Activated CD4-positive, alpha-beta memory T cell treated with anti-CD3 and anti-CD28 coated beads, Interleukin-2, amount 10 ng/mL, durations not matched to agents 7 days and 5 days (primary cell): Measurements from ENCODE around the gene CCDC61. TPM values are rescaled to one million over a fixed set of nuclear protein-coding genes. Genes with fewer than 3 reads are reported as not detected.

Experiments
- CTCF ChIA-PET: fragments of 350-600 bp; sonication (Branson Sonifier 250); formaldehyde crosslinking; loops from one replicate; lab custom pipeline; 2021; ENCODE audit warnings: antibody characterized with exemption, inconsistent platforms; lab: Charles Lee
- POLR2A ChIA-PET: fragments of 350-600 bp; sonication (Branson Sonifier 250); formaldehyde crosslinking; loops from one replicate; lab custom pipeline; 2021; ENCODE audit warnings: antibody characterized with exemption; lab: Charles Lee
- DNase-seq: peaks from one replicate; pipeline ENCODE4 v3.0.0-alpha.2; 2020
- H3K27ac Mint-ChIP-seq: one replicate; pipeline ENCODE4 v1.8.0; 2021; ENCODE audit warnings: mild to moderate bottlenecking, mixed read lengths
- H3K27me3 Mint-ChIP-seq: one replicate; pipeline ENCODE4 v1.8.0; 2021; ENCODE audit warnings: mixed read lengths
- H3K36me3 Mint-ChIP-seq: one replicate; pipeline ENCODE4 v1.8.0; 2021; ENCODE audit warnings: low read depth, mixed read lengths
- H3K4me1 Mint-ChIP-seq: one replicate; pipeline ENCODE4 v1.8.0; 2021; ENCODE audit warnings: mixed read lengths
- H3K4me3 Mint-ChIP-seq: one replicate; pipeline ENCODE4 v1.8.0; 2021; ENCODE audit warnings: mild to moderate bottlenecking, mixed read lengths
- H3K9me3 Mint-ChIP-seq: one replicate; pipeline ENCODE4 v1.8.0; 2021; ENCODE audit warnings: mixed read lengths
- total RNA-seq, 2 experiments: library from RNA; stranded (reverse); gene quantifications; one replicate each; pipeline ENCODE4 v1.2.3, GENCODE V29; 2021

CCDC61 gene
- total RNA-seq, 2 experiments from 2014 or later: 24.3 to 24.7 TPM

DNA sequence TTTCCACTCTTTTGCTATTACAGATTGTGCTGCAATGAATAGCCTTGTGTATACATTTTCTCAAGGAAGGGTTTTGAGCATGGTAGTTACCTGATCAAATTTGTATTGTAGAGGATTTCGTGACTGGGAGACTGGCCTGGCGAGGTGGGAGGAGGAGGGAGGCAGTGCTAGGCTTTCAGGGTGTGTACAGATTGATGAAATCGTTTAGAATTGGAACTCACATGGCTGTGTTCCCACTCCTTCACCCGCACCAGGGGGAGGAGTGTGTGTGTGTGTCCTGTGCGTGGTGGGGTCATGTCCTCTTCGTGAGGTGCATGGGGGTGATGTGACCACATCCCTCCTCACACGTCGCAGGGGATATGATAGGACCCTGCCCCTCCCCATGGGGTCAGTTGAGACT, 19.3 kb downstream of the CCDC61 start:
- Mint-ChIP-seq H3K9me3 (no peaks in the 10 kb centered on the region), H3K4me3 (peak overlapping the region; percentile 24), H3K27ac (no peak overlapping the region), H3K36me3 (no peaks in the 10 kb centered on the region), H3K27me3 (peaks cover 13% of the 10 kb centered on the region), H3K4me1 (peaks cover 19% of the 10 kb centered on the region)
- ChIA-PET POLR2A (interaction anchor here (0.6 kb wide), 1 partner anchor 123 kb away, joined by 4 read pairs; no protein-coding TSS in a partner anchor), CTCF (no interaction called here)
- DNase-seq: no peak

DNA sequence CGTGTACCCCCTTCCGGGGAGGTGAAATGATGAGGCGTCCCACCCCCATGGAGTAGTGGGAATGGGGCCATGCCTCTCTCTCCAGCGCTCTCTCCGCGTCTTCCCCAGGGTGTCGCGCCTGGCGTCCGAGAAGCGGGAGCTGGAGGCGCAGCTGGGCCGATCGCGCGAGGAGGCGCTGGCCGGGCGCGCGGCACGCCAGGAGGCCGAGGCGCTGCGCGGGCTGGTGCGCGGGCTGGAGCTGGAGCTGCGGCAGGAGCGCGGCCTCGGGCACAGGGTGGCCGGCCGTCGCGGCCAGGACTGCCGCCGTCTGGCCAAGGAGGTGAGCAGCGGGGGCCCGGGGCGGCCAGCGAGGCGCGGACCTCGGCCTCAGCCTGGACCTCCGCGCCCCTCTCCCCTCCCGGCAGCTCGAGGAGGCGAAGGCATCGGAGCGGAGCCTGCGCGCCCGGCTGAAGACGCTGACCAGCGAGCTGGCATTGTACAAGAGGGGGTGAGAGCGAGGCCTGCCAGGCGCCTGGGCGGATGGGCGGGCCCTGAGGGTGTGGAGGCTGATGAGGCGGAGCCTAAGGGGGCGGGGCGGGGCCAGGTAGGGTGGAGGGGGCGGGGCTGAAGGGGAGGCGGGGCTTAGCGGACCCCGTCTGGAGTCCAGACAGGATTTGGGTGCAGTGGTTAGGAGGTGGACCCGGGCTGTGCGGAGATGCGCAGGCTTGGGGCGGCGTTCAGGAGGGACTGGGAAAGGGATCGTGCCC, 19.8 kb downstream of the CCDC61 start:
- POLR2A ChIA-PET: interaction anchor here (0.6 kb wide), 1 partner anchor 124 kb away, joined by 4 read pairs; no protein-coding TSS in a partner anchor
- CTCF ChIA-PET: interaction anchor here (1.0 kb wide), 1 partner anchor 129 kb away, joined by 4 read pairs; the partner anchor contains the start of gene IRF2BP1

GRCh38 chr19:46015687-46016425, 20.6 kb downstream of the CCDC61 start:
- no peaks in the 10 kb centered on the region for H3K36me3 Mint-ChIP-seq
- H3K9me3 Mint-ChIP-seq: no peaks in the 10 kb centered on the region
- peaks cover 13% of the 10 kb centered on the region for H3K27me3 Mint-ChIP-seq
- peak overlapping the region; percentile 37 for H3K27ac Mint-ChIP-seq
- peaks cover 18% of the 10 kb centered on the region for H3K4me1 Mint-ChIP-seq
- peak overlapping the region; percentile 77 for H3K4me3 Mint-ChIP-seq
- peak; percentile 59 for DNase-seq
- ChIA-PET POLR2A (interaction anchor here (1.5 kb wide), 1 partner anchor 12 kb away, joined by 4 read pairs; no protein-coding TSS in a partner anchor), CTCF (interaction anchor here (1.0 kb wide), 1 partner anchor 130 kb away, joined by 4 read pairs; the partner anchor contains the start of gene IRF2BP1)

More for the DNA sequence above, 19.8 kb downstream of the CCDC61 start:
- Mint-ChIP-seq H3K4me1 (peaks cover 18% of the 10 kb centered on the region), H3K9me3 (no peaks in the 10 kb centered on the region), H3K4me3 (peak overlapping the region; percentile 72), H3K36me3 (no peaks in the 10 kb centered on the region), H3K27me3 (peaks cover 13% of the 10 kb centered on the region), H3K27ac (no peak overlapping the region)
- DNase-seq: peak; percentile 74

- ChIA-PET POLR2A (interaction anchor here (0.9 to 1.5 kb wide), 2 partner anchors 12 to 113 kb away, joined by 4 read pairs; no protein-coding TSS in a partner anchor), CTCF (interaction anchor here (0.6 to 1.5 kb wide), 11 partner anchors 9 to 247 kb away, joined by 3 to 13 read pairs (median 4); partner anchors contain the start of genes IRF2BP1, MYPOP and SIX5)
- Mint-ChIP-seq H3K27me3 (peaks cover 15% of the 10 kb centered on the region), H3K9me3 (no peaks in the 10 kb centered on the region), H3K4me3 (peak overlapping the region; percentile 77), H3K36me3 (no peaks in the 10 kb centered on the region), H3K27ac (peak overlapping the region; percentile 37), H3K4me1 (peaks cover 18% of the 10 kb centered on the region)
- DNase-seq: peak; percentile 84
Measured at GRCh38 chr19:46016426-46017094, 21.3 kb downstream of the CCDC61 start.

DNA sequence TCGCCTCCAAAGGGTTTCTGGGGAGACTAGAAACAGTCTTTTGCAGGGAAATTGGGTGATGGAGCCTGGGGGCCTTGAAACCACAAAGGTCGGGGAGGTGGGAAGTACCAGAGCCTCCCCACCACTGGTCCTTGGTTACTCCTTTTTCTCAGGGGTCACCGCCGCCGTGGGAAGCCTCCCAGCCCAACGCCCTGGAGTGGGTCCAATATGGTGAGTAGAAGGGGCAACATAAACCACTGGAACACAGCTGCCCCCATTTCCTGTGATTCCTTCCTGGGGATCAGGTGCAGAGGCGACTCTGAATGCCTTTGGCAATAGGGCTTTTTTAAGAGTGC, 21.8 kb downstream of the CCDC61 start:
- Mint-ChIP-seq H3K4me3 (peak overlapping the region; percentile 77), H3K9me3 (no peaks in the 10 kb centered on the region), H3K27ac (no peak overlapping the region), H3K4me1 (peaks cover 18% of the 10 kb centered on the region), H3K36me3 (no peaks in the 10 kb centered on the region), H3K27me3 (peaks cover 16% of the 10 kb centered on the region)
- ChIA-PET POLR2A (interaction anchor here (0.9 to 1.5 kb wide), 2 partner anchors 11 to 114 kb away, joined by 4 read pairs; no protein-coding TSS in a partner anchor), CTCF (interaction anchor here (0.6 to 1.5 kb wide), 10 partner anchors 8 to 248 kb away, joined by 3 to 13 read pairs (median 4); partner anchors contain the start of genes MYPOP and SIX5)
- DNase-seq: no peak

DNA sequence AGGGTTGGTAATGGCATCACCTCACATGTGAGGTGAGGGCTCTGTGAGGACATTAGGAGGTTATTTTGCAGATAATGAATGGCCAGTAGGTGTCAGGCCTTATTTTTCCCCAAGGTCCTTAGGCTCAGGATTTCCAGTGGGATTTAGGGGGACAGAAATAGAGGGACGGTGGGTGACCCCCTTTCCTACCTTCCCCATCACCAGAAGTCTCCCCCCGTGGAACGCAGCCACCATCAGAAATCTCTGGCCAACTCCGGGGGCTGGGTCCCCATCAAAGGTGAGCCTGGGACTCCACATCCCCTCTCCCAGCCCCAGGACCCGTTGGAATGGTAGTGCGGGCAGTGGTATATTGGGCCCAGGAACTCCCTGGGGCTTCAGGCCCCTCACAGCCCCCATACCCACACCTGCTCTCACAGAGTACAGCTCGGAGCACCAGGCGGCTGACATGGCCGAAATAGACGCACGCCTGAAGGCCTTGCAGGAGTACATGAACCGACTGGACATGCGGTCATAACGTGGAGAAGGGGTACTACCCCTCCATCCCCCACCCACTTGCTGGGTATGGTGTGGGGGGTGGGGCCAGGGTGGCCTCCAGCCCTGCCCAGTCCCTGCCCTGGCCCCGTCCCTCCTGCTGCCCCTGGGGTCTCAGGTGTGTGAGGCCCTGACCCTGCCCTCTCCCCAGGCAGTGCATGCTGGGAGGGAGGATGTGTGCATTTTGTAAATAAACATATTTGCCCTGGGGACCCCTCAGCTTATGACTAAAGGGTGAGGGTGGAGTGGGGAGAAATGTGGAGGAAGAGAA, 22.8 kb downstream of the CCDC61 start:
- no peak overlapping the region for H3K27ac Mint-ChIP-seq
- CTCF ChIA-PET: interaction anchor here (1.0 to 1.5 kb wide), 6 partner anchors 11 to 249 kb away, joined by 4 to 13 read pairs (median 5); partner anchors contain the start of genes MYPOP and SIX5
- POLR2A ChIA-PET: interaction anchor here (1.1 kb wide), 1 partner anchor 11 kb away, joined by 5 read pairs; no protein-coding TSS in a partner anchor
- H3K4me1 Mint-ChIP-seq: peaks cover 18% of the 10 kb centered on the region
- peaks cover 20% of the 10 kb centered on the region for H3K27me3 Mint-ChIP-seq
- H3K9me3 Mint-ChIP-seq: no peaks in the 10 kb centered on the region
- H3K4me3 Mint-ChIP-seq: no peak overlapping the region
- DNase-seq: no peak
- no peaks in the 10 kb centered on the region for H3K36me3 Mint-ChIP-seq

- Mint-ChIP-seq H3K27ac (no peak overlapping the region), H3K36me3 (no peaks in the 10 kb centered on the region), H3K4me3 (no peak overlapping the region), H3K9me3 (no peaks in the 10 kb centered on the region), H3K27me3 (peaks cover 24% of the 10 kb centered on the region), H3K4me1 (peaks cover 18% of the 10 kb centered on the region)
- DNase-seq: no peak
- ChIA-PET POLR2A (interaction anchor here (1.1 kb wide), 2 partner anchors 9 to 10 kb away, joined by 3 to 5 read pairs; no protein-coding TSS in a partner anchor), CTCF (interaction anchor here (0.6 to 1.0 kb wide), 2 partner anchors 10 to 1828 kb away, joined by 4 to 7 read pairs; no protein-coding TSS in a partner anchor)
Measured at GRCh38 chr19:46018729-46019251, 23.5 kb downstream of the CCDC61 start.

GRCh38 chr19:46019270-46019669, 24.0 kb downstream of the CCDC61 start:
- peaks cover 18% of the 10 kb centered on the region for H3K4me1 Mint-ChIP-seq
- CTCF ChIA-PET: interaction anchor here (0.6 to 1.0 kb wide), 3 partner anchors 9 to 1828 kb away, joined by 3 to 7 read pairs (median 4); no protein-coding TSS in a partner anchor
- no peak for DNase-seq
- no peaks in the 10 kb centered on the region for H3K9me3 Mint-ChIP-seq
- POLR2A ChIA-PET: interaction anchor here (1.1 kb wide), 2 partner anchors 9 to 10 kb away, joined by 3 to 5 read pairs; no protein-coding TSS in a partner anchor
- no peaks in the 10 kb centered on the region for H3K36me3 Mint-ChIP-seq
- no peak overlapping the region for H3K27ac Mint-ChIP-seq
- no peak overlapping the region for H3K4me3 Mint-ChIP-seq
- peaks cover 27% of the 10 kb centered on the region for H3K27me3 Mint-ChIP-seq

DNA sequence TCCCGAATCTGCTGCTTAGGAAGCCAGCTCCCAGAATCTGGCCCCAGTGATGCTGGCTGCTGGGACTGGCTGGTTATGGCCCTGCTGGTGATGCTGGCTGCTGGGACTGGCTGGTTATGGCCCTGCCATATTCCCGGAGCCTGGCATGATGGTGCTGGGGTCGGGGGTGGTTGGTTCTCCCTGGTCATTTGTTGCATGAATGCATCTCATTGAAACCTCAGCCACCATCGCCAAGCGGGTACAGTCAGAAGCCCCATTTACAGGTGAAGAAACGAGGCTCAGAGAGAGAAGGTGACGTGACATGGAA, 25.5 kb downstream of the CCDC61 start:
- ChIA-PET POLR2A (no interaction called here), CTCF (interaction anchor here (1.2 kb wide), 1 partner anchor 244 kb away, joined by 3 read pairs; no protein-coding TSS in a partner anchor)
- H3K27me3 Mint-ChIP-seq: peaks cover 20% of the 10 kb centered on the region
- no peak for DNase-seq
- no peak overlapping the region for H3K4me3 Mint-ChIP-seq
- peaks cover 8% of the 10 kb centered on the region for H3K4me1 Mint-ChIP-seq
- no peaks in the 10 kb centered on the region for H3K36me3 Mint-ChIP-seq
- no peaks in the 10 kb centered on the region for H3K9me3 Mint-ChIP-seq
- no peak overlapping the region for H3K27ac Mint-ChIP-seq

DNA sequence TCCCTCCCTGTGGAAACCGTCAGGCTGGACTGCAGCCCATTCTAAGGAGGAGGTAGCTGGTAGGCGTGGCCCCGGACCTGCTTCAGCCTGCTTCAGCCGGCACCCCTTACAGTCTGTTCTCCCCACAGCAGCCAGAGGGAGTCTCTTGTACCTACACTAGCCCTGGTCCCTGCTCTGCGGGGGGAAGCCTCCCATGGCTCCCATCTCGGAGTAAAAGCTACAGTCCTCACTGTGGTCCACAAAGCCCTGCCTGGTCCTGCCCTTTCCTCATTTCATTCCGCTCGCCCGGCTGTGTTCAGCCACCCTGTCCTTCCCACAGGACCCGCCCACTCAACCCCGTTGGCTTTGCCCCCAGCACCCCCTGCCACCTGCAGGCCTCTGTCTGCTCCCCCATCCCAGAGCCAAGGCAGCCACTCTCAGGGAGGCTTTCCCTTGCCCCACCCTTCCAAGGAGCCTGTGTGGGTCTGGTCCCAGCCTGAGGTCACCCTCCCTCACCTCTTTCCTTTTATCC, 26.3 kb downstream of the CCDC61 start:
- peaks cover 23% of the 10 kb centered on the region for H3K27me3 Mint-ChIP-seq
- H3K9me3 Mint-ChIP-seq: no peaks in the 10 kb centered on the region
- no peak for DNase-seq
- no peak overlapping the region for H3K4me3 Mint-ChIP-seq
- H3K27ac Mint-ChIP-seq: no peak overlapping the region
- POLR2A ChIA-PET: no interaction called here
- H3K36me3 Mint-ChIP-seq: no peaks in the 10 kb centered on the region
- peaks cover 12% of the 10 kb centered on the region for H3K4me1 Mint-ChIP-seq
- CTCF ChIA-PET: no interaction called here

- Mint-ChIP-seq H3K4me3 (no peak overlapping the region), H3K27ac (no peak overlapping the region), H3K27me3 (peaks cover 24% of the 10 kb centered on the region), H3K36me3 (no peaks in the 10 kb centered on the region), H3K4me1 (peaks cover 12% of the 10 kb centered on the region), H3K9me3 (no peaks in the 10 kb centered on the region)
- ChIA-PET CTCF (no interaction called here), POLR2A (no interaction called here)
- DNase-seq: no peak
Measured at GRCh38 chr19:46022061-46022430, 26.8 kb downstream of the CCDC61 start.
